ELR (cell line): ENCODE data around the gene TBXAS1.

Experiments used
- DNase-seq: peaks from one replicate; pipeline ENCODE4 v3.0.0-alpha.2; 2015; ENCODE audit warnings: low read depth

TBXAS1 gene

DNA sequence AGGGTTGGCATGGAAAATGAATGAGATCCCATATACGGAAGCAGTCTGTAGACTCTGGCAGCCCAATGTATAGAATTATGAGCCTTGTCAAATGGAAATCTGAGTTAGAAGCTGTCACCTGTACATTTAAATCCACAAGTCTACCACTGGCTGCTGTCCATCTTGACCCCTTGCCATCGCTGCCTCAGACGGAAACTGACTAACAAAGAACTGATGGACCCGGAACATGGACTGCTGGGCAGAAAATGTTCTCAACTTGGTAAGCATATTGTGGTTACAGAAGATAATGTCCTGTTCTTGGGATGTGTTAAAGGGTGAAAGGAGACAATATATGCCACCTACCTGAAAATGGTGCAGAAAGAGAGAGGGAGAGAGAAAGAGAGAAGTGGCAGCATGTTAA, 196.2 kb downstream of the TBXAS1 start:
- no peak for DNase-seq

DNA sequence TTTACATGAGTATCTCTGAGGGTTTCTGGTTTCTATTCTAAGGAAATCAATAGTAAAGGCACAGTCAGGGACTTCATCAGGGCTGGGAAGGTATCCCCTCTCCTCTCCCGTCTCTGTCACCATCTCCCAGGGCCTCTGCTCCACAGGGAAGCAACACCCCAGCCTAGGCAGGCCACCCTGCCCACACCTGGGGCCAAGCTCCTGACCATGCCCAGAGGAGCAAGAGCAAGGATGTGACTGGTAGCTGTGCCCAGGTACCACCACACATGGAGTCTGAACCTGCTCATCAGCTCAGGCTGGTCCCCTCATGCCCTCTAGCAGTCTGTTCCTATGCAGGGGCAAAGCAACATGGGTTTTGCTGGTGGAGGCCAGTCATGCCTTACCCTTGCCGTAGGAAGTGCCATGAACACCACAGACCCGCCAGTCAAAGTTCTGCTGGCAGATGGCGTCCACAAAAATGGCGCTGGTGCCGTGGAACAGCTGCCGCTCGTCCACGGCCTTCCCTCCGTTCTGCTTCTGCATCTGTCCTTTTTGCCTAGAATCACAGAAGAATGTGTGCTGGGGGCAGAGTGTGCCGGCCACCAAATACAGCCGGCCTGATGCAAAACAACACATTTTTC, 196.9 kb downstream of the TBXAS1 start:
- DNase-seq, result no peak

DNA sequence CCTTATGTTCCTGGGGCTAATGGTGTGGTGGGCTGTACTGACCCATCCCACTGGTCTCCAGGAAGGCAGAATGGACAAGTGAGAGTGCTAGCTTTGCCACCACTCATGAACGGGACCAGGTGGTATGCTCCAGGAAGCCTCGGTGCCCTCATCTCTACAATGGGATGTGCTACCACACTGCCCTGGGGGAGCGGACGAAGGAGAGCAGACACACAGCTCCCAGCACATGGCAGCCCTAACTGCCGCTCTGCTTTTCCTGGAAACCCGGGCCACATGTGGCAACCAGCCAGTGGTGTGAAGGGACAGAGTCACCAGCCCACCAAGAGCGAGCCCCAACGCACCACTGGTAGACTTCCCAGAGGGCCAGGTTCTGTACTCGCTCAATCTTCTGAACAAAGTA, 197.9 kb downstream of the TBXAS1 start:
- no peak for DNase-seq

DNA sequence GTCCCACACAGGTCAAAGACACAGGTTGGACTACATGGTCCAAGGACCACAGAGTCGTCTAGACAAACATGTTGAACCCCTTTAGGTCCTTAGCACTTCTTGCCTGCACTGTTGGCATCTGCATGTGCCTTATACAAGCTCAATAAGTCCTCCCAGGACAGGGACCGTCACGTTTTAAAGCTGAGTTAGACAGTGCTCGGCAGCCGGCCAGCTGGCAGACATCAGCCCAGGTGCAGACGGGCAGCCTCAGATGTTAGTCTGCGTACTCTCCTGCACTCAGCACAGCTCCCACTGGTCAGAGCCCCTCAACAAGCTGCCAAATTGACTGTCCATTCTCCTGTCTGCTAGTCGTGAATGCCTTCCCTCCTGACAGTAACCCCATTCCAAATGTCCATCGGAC, 198.8 kb downstream of the TBXAS1 start:
- no peak for DNase-seq

DNA sequence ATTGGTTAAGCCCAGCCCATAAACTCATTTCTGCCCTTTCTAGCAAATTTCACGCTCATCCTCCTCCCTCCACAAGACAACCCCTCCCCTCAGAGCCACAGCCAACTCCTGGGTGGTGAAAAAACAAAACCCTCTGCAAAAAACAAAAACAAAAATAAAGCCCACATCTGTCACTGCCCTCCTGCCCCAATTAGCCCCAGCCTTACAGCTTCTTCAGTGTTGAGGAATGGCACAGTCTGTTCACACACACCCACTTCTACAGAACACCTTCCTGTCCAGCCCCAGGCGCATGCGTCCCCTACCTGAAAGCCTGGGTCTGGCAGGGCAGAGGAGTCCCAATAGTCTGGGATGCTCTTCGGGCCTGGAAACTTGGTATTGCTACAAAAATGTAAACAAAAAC, 199.2 kb downstream of the TBXAS1 start:
- DNase-seq, result no peak

DNA sequence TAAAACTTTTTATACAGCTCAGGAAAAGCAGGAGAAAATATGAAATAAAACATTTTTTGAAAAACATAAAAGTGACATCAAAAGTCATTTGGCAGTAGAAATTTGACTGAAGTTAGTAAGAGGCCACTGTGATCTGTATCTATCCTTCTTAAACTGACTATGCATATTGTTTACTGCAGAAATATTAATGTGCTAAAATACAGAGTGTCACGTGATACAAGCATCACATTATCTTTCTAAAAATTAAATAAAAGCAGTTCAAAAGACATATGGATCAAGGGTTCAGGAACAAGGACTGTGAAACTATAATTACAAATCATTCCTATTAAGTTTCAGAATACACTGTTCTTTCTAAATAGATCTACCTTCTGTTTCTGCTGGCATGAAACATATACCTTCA, 200.0 kb downstream of the TBXAS1 start:
- DNase-seq, result no peak

DNA sequence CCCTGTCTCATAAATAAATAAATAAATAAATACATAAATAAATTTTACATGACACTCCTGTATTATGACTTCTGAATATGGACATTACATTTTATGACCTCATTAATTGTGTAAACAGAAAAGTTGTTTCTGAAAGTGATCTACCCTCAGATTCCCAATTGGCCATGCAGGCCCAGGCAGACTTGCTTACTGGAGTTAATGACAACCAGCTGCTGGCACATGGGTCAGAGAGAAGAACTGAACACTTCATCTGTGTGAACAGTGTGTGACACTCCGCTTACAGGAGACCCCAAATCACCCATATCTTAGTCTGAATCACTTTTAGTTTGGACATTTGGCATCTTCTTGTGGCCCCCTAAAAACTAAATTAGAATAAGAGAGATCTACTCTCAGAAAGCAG, 202.3 kb downstream of the TBXAS1 start:
- DNase-seq, result no peak

DNA sequence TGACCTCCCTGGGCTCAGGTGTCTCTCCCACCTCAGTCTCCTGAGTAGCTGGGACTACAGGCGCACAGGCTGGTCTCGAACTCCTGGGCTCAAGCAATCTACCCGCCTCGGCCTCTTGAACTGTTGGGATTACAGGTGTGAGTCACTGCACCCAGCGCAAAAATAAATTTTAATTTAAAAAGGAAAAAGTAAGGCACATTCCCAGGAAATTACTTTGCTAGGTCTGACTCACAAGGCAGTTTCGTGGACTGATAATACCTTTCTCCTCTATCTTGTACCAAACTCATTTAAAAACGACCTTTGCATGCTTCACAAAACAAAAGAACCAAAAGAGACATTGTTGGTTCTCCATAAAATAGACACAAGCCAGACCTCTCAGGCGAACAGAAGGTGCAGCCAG, 204.0 kb downstream of the TBXAS1 start:
- DNase-seq, result peak; percentile 77

DNA sequence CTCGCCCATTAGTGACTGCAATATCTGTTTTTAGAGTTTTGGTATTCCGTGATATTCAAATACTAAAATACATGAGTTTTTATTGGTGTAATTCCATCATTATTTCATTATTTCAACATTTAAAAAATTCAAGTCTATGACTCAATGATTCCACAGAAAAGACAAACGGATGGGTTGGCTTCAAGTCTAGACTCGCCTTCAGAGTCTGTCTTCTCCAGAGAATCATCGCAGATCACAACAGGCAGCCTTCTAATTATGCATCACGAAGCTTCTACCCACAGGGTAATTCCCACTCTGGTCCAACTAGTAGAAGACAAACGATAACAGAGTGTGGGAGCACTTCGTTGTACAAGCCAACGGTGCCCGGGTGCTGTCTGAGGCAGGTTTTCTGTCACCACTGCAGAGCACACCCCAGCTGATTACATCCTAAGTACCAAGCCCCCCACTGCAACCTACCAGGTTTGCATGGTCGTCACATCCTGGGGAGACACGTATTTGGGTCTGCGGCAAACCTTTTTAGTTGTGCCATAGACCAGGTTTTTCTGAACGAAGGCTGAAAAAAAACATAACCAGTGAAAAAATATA, 204.8 kb downstream of the TBXAS1 start:
- no peak for DNase-seq

DNA sequence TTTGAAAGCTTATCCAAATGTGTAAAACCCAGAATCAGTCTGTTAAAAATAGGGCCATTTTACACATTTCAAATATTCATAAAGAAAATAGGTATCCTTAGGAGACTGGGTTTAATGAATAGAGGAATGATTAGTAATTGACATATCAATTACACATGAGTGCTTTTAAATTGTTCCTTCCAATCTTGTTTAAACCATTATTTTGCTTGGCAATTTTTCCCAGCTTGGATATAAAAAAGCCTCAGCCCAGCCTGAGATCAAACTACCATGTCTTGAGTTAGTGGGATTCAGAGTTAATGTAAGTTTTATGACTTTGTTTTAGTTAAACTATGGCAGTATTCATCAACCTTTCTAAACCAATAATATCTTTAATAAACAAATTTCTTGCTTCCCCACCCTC, 205.4 kb downstream of the TBXAS1 start:
- no peak for DNase-seq

DNA sequence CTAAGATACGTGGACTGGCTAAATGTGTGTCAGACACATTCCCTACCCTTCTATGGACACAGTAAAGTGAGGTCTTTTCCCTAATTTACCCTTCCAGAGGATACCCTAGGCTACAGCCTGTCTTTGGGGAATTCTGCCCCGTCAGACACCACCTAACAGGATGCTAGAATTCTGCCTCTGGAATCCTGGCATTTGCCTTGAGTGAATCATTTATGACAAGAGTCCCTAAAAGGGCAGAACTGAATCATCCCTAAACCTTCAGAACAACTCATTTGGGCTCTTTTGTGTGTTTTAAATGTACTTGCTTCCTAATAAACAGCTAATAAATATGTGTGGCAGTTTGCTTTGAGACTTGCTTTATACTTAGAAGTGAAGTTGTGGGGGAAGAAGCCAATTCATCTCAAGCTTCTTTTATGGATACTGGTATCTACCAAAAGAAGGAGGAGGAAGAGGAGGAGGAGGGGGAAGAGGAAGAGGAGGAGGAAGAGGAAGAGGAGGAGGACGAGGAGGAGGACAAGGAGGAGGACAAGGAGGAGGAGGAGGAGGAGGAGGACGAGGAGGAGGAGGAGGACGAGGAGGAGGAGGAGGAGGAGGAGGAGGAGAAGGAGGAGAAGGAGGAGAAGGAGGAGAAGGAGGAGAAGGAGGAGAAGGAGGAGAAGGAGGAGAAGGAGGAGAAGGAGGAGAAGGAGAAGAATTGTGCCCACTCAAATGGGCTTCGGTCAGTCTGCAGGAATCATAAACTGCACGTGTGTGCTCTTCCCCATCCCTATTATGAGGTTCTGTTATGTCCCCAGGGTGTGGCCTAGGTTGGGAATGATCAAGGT, 206.5 kb downstream of the TBXAS1 start:
- peak; percentile 85 for DNase-seq

DNA sequence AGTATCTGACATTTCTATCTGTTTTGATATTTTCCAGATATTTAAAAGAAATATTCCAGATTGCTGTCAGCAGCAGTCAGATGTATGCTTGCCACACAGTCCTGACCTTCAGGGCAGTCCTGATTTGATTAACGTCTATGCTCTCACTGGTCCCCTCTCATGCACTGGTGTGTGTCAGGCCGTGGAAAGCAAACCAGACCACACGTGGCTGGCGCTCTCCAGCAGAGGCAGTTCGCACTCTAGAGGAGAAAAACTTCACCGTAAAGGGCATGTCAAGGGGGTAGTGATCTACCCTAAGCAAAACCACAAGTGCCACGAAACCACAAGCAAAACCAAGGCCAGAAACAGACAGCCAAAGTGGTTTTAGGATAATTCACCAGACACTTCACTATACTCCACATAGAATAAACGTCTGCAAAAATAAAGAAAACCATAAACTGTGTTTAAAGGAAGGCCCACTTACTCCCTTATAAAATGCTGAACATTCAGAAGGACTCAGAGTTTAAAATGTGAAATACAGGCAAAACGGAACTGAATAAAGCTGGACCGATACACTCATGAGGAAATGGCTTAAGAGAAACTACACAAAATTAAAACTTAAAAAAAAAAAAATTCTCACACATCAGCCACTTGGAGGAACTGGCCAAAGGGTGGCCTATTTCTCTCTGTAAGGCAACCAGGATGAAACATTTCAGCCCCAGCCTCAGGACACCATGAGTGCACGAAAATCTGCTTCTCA, 207.3 kb downstream of the TBXAS1 start:
- no peak for DNase-seq

DNA sequence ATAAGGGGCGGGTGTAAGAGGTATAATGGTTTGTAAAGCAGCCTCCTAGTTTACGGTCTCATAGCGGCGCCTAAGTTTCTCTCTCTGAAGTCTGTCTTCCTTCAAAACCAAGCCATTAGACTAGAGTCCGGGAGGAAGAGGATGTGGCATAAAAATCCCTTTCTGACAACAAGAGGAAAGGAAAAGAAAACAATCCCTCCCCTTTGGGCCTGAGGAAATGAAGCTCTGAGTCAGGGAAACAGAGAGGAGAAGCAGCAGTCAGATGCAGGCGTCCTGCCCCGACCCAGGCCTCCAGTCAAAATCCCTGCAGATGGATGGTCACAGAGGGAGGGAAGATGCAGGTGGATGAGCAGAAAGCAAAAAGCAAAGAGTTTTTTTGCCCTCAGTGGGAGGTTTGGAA, 210.0 kb downstream of the TBXAS1 start:
- DNase-seq, result no peak

DNA sequence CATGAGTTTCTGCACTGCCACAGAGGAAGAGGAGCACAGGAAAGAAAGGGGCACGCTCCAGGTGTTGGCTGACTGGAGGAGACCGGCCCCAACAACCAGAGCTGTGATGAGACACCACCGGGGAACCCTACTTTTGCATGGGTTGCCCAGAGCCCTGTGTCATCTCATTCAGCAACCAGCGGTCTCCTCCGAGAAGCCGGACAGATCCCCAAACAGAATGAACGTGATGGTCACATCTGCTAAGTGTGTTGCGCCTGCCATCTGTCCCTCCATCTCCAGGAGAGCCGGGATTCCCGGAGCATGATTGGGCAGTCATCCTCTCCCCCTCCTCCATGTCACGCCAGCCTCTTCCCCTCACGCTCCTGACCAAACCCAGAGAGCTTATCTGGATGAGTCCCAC, 210.8 kb downstream of the TBXAS1 start:
- no peak for DNase-seq

DNA sequence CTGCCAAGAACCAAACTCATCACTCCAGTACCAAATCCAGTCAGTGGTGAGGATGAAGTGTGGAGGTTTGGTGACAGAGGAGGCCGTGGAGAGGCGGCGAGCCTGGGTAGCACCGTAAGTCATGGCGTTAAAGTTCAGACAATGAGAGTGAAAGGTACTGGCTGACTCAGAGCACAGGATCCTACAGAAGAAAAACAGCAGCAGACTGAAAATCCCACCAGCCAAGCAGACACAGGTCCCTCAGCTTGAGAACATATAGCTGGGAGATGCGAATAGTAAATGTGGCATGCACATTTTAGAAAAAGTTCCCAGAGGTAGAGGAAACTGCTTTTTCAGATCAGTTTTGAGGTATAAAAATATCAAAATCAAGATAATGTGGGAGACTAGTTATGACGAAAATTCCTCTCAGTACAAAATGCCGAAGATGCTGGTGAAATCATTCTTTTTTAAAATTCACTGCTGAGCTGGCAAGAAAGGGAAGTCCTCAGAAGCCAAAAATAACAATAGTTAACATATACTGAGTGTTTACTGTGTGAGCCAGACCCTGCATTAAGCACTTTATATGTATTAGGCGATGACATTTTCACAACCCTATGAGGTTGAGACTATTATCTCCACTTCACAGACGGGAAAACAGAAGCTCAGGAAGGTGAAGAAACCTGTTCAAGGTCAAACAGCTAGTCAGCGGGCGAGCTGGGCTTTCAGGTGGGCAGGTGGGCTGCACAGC, 212.8 kb downstream of the TBXAS1 start:
- no peak for DNase-seq

DNA sequence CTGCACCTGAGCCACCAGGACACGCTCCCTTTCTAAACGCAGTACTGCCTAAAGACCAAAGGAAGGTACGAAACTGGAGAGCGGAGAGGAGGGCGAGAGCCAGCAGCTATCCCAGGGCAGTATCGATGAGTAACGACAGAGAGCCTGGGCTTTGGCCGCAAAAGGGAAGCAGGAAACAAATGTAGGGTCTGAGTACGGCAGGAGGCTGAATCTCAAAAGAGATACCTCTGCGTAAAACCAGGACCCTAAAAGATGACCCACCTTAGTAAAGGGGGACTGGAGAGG, 213.3 kb downstream of the TBXAS1 start:
- DNase-seq, result no peak

DNA sequence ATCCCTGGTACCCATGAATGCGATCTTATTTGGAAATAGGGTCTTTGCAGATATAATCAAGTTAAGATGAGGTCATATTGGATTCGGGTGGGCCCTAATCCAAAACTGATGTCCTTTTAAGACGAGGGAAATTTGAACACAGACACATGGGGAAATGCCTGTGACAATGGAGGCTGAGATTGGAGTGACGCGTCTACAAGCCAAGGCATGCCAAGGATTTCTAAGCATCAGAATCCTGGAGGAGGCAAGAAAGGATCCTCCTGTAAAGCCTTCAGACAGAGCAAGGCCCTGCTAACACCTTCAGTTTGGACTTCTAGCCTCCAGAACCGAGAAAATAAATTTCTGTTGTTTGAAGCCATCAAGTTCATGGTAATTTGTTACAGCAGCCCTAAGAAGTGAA, 215.2 kb downstream of the TBXAS1 start:
- no peak for DNase-seq

DNA sequence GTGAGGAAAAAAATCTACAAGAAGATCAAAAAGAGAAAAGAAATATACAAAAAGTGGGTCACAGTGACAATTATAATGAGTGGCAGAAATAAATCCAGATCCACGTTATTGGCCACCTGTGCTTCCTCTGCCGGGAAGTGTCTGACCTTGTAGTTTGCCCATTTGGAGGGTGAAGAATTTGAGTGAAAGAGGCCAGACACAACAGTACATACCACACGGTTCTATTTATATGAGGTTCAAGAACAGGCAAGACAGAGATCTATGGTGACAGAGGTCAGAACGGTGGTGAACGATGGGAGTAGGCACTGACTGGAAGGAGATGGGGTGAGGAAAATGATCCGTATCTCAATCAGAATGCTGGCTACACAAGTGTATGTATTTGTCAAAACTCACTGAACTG, 216.6 kb downstream of the TBXAS1 start:
- no peak for DNase-seq

DNA sequence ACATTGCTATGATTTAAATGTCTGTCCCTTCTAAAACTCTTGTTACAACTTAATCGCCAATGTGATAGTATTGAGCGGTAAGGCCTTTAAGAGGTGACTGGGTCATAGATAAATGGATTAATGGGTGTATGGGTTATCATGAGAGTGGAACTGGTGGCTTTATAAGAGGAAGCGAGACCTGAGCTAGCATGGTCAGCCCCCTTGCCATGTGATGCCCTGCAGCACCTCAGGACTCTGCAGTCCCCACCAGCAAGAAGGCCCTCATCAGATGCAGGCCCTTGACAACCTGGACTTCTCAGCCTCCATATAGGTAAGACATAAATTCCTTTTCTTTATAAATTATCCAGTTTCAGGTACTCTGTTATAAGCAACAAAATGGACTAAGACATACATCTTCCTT, 218.1 kb downstream of the TBXAS1 start:
- no peak for DNase-seq

DNA sequence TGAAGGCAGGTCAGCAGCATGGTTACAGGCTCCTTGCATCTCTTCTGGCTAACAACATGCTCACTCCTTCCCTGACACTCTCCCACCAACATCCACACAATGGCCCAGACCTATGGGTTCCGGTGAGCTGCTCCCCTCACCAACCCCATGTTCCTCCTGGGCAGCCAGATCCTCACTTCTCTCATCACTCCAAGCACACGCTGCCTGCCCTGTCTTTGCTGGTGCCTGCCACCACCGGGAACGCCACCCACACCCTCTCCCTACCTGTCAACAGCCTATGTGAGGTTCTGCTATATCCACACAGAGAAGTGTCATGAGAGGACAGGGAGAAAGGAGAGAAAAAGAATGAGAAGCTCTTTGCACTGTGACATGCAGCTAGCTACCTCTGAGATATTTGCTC, 219.1 kb downstream of the TBXAS1 start:
- no peak for DNase-seq

DNA sequence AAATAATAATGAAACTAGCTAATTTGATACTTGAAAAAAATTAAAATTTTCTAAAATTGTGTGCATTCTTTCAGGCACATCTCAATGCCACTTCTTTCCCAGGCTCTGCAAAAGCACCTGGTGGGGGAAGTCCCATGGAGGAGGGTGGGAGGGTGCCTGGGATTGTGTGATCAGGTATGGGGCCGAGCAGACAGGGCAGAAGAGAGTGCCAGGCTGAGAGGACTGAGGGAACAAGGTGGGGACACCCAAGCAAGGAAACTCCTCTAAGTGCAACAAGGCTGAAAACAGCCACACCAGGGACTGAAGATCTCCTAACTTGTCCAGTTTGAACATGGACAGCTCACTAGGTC, 219.9 kb downstream of the TBXAS1 start:
- no peak for DNase-seq

DNA sequence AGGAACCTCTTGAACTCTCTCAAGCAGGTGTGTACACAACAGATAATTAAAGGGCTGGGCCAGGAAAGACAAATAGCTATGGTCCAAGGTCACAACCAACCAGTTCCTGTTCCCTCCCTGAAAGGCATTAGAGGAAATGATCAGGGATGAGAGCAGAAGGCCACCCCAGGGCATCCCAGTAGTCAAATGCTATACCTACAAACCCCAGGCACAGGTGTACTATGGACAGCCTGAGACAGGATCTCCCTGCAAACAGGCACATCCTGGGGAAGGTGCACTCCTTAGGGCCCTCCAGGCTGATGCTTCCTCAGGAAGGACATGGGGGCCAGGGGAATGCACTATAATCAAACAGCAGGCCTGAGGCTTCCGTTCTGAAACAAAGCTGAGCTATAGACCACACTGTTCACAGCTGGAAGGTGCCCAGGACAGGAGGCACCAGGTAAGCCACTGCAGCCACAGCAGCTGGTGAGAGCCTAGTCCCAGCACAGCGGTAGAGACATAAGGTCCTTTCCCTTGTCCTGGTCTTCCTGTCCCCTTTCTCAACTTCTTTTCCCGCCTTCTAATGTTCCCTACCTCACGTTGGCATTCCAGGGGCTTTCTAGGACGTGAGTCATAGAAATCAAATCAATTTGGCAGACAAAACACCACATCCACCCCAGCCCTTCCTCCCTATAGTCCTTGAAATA, 220.4 kb downstream of the TBXAS1 start:
- DNase-seq, result no peak
